K562 (cell line): Measurements from ENCODE around the gene EPHA10. TPM values are rescaled to one million over a fixed set of nuclear protein-coding genes. Genes with fewer than 3 reads are reported as not detected.

ENCODE experiments used
- ATAC-seq: fragments of 200-7000 bp; cut with Tn5 transposase; 3 replicates; pipeline ENCODE4 v1.9.1; 2020; ENCODE audit warnings: moderate library complexity
- BruUV-seq: library from RNA; stranded (reverse); fragments of 400-500 nt; replicated peaks from 2 replicates; lab custom pipeline; 2021; lab: Mats Ljungman, UMichigan
- CTCF ChIA-PET: fragments of 300-600 bp; formaldehyde crosslinking; extraction: SDS; loops from one replicate; lab custom pipeline; 2021; ENCODE audit warnings: low intra/inter-chr PET ratio; lab: Yijun Ruan, JAX
- POLR2A ChIA-PET: fragments of 300-600, 350-650 bp; sonication (Branson Sonifier 250); formaldehyde crosslinking; extraction: SDS; loops from one replicate; lab custom pipeline; 2021; ENCODE audit warnings: antibody characterized with exemption, inconsistent platforms; lab: Yijun Ruan, JAX
- DNase-seq, 4 experiments: peaks; one replicate each; pipeline versions ENCODE4 v3.0.0 to v3.0.0-alpha.2; 2011 to 2018; ENCODE audit warnings: low spot score in 3 of 4, mixed read lengths in 3 of 4; ENCODE audit errors: extremely low read depth in 1 of 4
- FAIRE-seq: peaks from 2 replicates; lab custom pipeline; 2011; peaks lifted over from hg19 to GRCh38; lab: Jason Lieb, UNC
- H2AFZ ChIP-seq: 2 replicates; pipeline ENCODE4 v1.6.0; 2011; ENCODE audit warnings: low read depth, low read length, control low read depth, inconsistent platforms
- H3K27ac ChIP-seq: fragments of 200-600 bp; 3 replicates; pipeline ENCODE4 v1.8.0; 2011; ENCODE audit warnings: low read depth, mild to moderate bottlenecking, control low read depth, inconsistent platforms, low read length, moderate library complexity, mixed read lengths; ENCODE audit errors: extremely low read depth
- H3K27me3 ChIP-seq, 2 experiments: fragments of 300-600 bp in 1 of 2; 2 replicates in 1 of 2; 3 replicates in 1 of 2; pipeline versions ENCODE4 v1.6.0 to v1.8.0; 2011; ENCODE audit warnings: inconsistent platforms in 2 of 2, low read length in 2 of 2, mild to moderate bottlenecking in 1 of 2, mixed read lengths in 1 of 2, moderate library complexity in 1 of 2; ENCODE audit not compliant: control insufficient read depth in 2 of 2, insufficient read depth in 2 of 2
- H3K36me3 ChIP-seq: fragments of 300-600 bp; 3 replicates; pipeline ENCODE4 v1.8.0; 2011; ENCODE audit warnings: mild to moderate bottlenecking, low read length, inconsistent platforms; ENCODE audit not compliant: control insufficient read depth, insufficient read depth
- H3K4me1 ChIP-seq, 2 experiments: fragments of 200-600 bp in 1 of 2; replicated peaks in 1 of 2; 2 replicates in 1 of 2; 3 replicates in 1 of 2; pipeline versions ENCODE4 v1.5.1 to v1.8.0; 2011; ENCODE audit warnings: inconsistent platforms in 2 of 2, low read length in 2 of 2, mild to moderate bottlenecking in 1 of 2, mixed read lengths in 1 of 2, moderate library complexity in 1 of 2; ENCODE audit not compliant: control insufficient read depth in 2 of 2, insufficient read depth in 2 of 2
- H3K4me2 ChIP-seq: 2 replicates; pipeline ENCODE4 v1.6.1; 2011; ENCODE audit warnings: low read length, control low read depth, inconsistent platforms, mixed read lengths; ENCODE audit not compliant: insufficient read depth
- H3K4me3 ChIP-seq: fragments of 200-600 bp; sonication (generic), shearing (Covaris generic); 2 replicates; pipeline ENCODE4 v1.5.1; 2016; ENCODE audit warnings: control low read depth, inconsistent platforms
- H3K79me2 ChIP-seq: fragments of 200-600 bp; 3 replicates; pipeline ENCODE4 v1.8.0; 2011; ENCODE audit warnings: low read length, inconsistent platforms; ENCODE audit not compliant: control insufficient read depth, insufficient read depth
- H3K9ac ChIP-seq, 2 experiments: 2 replicates each; pipeline versions ENCODE4 v1.6.0 to v1.6.1; 2011; ENCODE audit warnings: low read depth in 2 of 2, low read length in 2 of 2, control low read depth in 1 of 2, inconsistent platforms in 1 of 2, mild to moderate bottlenecking in 1 of 2, mixed read lengths in 1 of 2; ENCODE audit not compliant: insufficient read depth in 1 of 2
- H3K9me1 ChIP-seq: one replicate; pipeline ENCODE4 v1.6.0; 2011; ENCODE audit warnings: inconsistent platforms, mild to moderate bottlenecking, low read length, moderate library complexity; ENCODE audit not compliant: control insufficient read depth, insufficient read depth
- H3K9me3 ChIP-seq: replicated peaks from 2 replicates; pipeline ENCODE4 v1.5.1; 2011; ENCODE audit warnings: low read depth, low read length, inconsistent platforms; ENCODE audit not compliant: control insufficient read depth, insufficient read depth
- H4K20me1 ChIP-seq: replicated peaks from 2 replicates; pipeline ENCODE4 v1.6.1; 2011; ENCODE audit warnings: low read length, inconsistent platforms, mixed read lengths; ENCODE audit not compliant: control insufficient read depth, insufficient read depth
- C11orf30 ChIP-seq: fragments of 450-650 bp; IDR thresholded peaks from 2 replicates; pipeline ENCODE4 v1.6.1; 2016; ENCODE audit warnings: low read depth, mild to moderate bottlenecking
- IFI16 ChIP-seq: fragments of 250-450 bp; sonication (Bioruptor Pico); IDR thresholded peaks from 2 replicates; pipeline ENCODE4 v2.1.2; 2022; ENCODE audit warnings: mild to moderate bottlenecking, inconsistent platforms
- MAFF ChIP-seq: IDR thresholded peaks from 2 replicates; pipeline ENCODE4 v1.6.1; 2012; ENCODE audit warnings: low read length, improper control_type of control experiment
- MAFG ChIP-seq: fragments of 450-650 bp; conservative IDR thresholded peaks from 2 replicates; pipeline ENCODE4 v1.6.1; 2016; ENCODE audit warnings: missing genetic modification characterization, missing compliant biosample characterization
- MAFK ChIP-seq: IDR thresholded peaks from 2 replicates; pipeline ENCODE4 v1.6.1; 2011; ENCODE audit warnings: low read length, improper control_type of control experiment
- TAF7 ChIP-seq: fragments of 450-650 bp; IDR thresholded peaks from 2 replicates; pipeline ENCODE4 v1.6.1; 2016; ENCODE audit warnings: missing genetic modification characterization, missing compliant biosample characterization
- ZNF316 ChIP-seq: fragments of 450-650 bp; IDR thresholded peaks from 2 replicates; pipeline ENCODE4 v1.6.1; 2016
- ZNF583 ChIP-seq: fragments of 250-450 bp; sonication (Bioruptor Pico); IDR thresholded peaks from 2 replicates; pipeline ENCODE4 v1.4.0; 2020
- ZNF830 ChIP-seq: fragments of 250-450 bp; sonication (Bioruptor Pico); IDR thresholded peaks from 2 replicates; pipeline ENCODE4 v1.5.0; 2021; ENCODE audit warnings: mild to moderate bottlenecking
- WGBS: fragments of 100-300 bp; shearing (Covaris generic); methylation state at CpG from one replicate; pipeline ENCODE4 v1.1.6; 2016; ENCODE audit warnings: low coverage, mixed read lengths; ENCODE audit not compliant: insufficient coverage; ENCODE audit errors: missing lambda C conversion rate; 5-methylcytosine and 5-hydroxymethylcytosine counted together
- in situ Hi-C: fragments of 300-500 bp; cut with MboI; formaldehyde crosslinking; loops from 4 replicates; pipeline ENCODE4 v1.15.0; 2018; ENCODE audit warnings: inconsistent platforms, mixed read lengths
- intact Hi-C: fragments of 100-400 bp; cut with micrococcal nuclease; formaldehyde crosslinking; loops from 2 replicates; pipeline ENCODE4 v1.14.2; 2022
- polyA plus RNA-seq, 8 experiments: library from polyadenylated mRNA; depleted of rRNA in 4 of 8; stranded (reverse) in 5 of 8; unstranded in 3 of 8; fragments of >200 nt; fragmentation: Nextera tagmentation in 2 of 8; fragmentation: Illumina TruSeq in 1 of 8; extraction: Ambion mirVana in 2 of 8; extraction: Trizol in 1 of 8; gene quantifications; 2 replicates each; pipeline versions ENCODE4 v1.2.1 to v1.2.3, GENCODE V29; 2011 to 2014; ENCODE audit warnings: inconsistent platforms in 1 of 8, missing spikeins in 1 of 8
- total RNA-seq, 7 experiments: library from RNA; depleted of rRNA in 6 of 7; stranded (reverse); fragments of >200 nt in 6 of 7; fragmentation: Illumina TruSeq in 2 of 7; extraction: Trizol in 2 of 7; gene quantifications; 2 replicates each; pipeline versions ENCODE4 v1.2.1 to v1.2.3, GENCODE V29; 2011 to 2021; ENCODE audit warnings: low replicate concordance in 1 of 7
- TF ChIP-seq, protein P1 (sequence below): fragments of 250-450 bp; sonication (Bioruptor Pico); IDR thresholded peaks from 2 replicates; pipeline ENCODE4 v1.8.0; 2021; ENCODE audit warnings: moderate library complexity, mild to moderate bottlenecking, inconsistent platforms

EPHA10 gene
- total and polyA plus RNA-seq, 9 of the 15 experiments (the other 6 are each of a cell fraction or from before 2014, with no cell fraction given), result 0.03 TPM; not detected in 8

DNA sequence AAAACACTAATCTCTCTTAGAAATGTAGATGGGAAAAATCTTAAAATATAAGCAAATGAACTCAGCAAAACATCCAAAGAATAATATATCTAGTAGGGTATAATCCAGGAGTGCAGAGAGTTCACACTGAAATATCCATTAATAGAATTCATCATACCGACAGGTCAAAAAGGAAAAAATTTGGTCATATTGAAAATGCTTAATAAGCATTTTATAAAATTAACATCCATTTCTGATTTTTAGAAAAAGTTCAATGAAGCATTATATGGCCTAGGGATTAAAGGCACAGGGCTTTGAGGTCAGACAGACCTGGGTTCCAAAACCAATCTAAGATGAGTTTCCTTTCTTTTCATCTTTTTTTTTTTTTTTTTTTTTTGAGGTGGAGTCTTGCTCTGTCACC, 16.4 kb downstream of the EPHA10 start:
- Histone ChIP-seq H3K36me3 (no peaks in the 10 kb centered on the region), H3K9me1 (no peaks in the 10 kb centered on the region), H3K4me2 (no peak overlapping the region), H2AFZ (no peak overlapping the region), H3K4me1 (peaks cover 0 to 7% of the 10 kb centered on the region in 2 experiments; a peak in 2 of 5 replicates), H3K9ac (no peak overlapping the region), H3K9me3 (no peaks in the 10 kb centered on the region), H3K79me2 (no peaks in the 10 kb centered on the region), H3K4me3 (no peak overlapping the region), H3K27ac (no peak overlapping the region), H4K20me1 (no peaks in the 10 kb centered on the region; the same call in 1 of the 2 replicates), H3K27me3 (peaks cover 15 to 24% of the 10 kb centered on the region in 2 experiments)
- in situ Hi-C loops (no loop called here), intact Hi-C loops (no loop called here)
- CTCF ChIA-PET, result no interaction called here
- WGBS, result 0% methylated on average over 1 of the region's 1 CpG
- TF ChIP-seq ZNF583 (CRISPR knock-in tag) (no peak), ZNF830 (no peak), MAFF (peak; percentile 92), TAF7 (tag) (no peak), C11orf30 (peak; percentile 92), IFI16 (CRISPR knock-in tag) (no peak), ZNF316 (peak; percentile 96), MAFG (tag) (peak; percentile 91), MAFK (peak; percentile 87)
- TF ChIP-seq, protein P1, sequence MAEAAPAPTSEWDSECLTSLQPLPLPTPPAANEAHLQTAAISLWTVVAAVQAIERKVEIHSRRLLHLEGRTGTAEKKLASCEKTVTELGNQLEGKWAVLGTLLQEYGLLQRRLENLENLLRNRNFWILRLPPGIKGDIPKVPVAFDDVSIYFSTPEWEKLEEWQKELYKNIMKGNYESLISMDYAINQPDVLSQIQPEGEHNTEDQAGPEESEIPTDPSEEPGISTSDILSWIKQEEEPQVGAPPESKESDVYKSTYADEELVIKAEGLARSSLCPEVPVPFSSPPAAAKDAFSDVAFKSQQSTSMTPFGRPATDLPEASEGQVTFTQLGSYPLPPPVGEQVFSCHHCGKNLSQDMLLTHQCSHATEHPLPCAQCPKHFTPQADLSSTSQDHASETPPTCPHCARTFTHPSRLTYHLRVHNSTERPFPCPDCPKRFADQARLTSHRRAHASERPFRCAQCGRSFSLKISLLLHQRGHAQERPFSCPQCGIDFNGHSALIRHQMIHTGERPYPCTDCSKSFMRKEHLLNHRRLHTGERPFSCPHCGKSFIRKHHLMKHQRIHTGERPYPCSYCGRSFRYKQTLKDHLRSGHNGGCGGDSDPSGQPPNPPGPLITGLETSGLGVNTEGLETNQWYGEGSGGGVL, result no peak
- no peak for ATAC-seq
- no peak for DNase-seq
- no peak for FAIRE-seq
- POLR2A ChIA-PET, result interaction anchor here (0.7 kb wide), 1 partner anchor 54 kb away, joined by 3 read pairs; no protein-coding TSS in a partner anchor
- BruUV-seq, result no TSS peak
